Fibroblast of mammary gland (primary cell): Measurements from ENCODE around the gene SLC25A27.

Experiments
- DNase-seq: peaks from one replicate; pipeline ENCODE4 v3.0.0-alpha.2; 2010; ENCODE audit warnings: low read depth
- H3K4me3 ChIP-seq: 2 replicates; pipeline ENCODE4 v1.5.1; 2011; ENCODE audit warnings: low read depth, mild to moderate bottlenecking, low read length, moderate library complexity; ENCODE audit not compliant: control insufficient read depth
- CTCF ChIP-seq: conservative IDR thresholded peaks from 2 replicates; pipeline ENCODE4 v1.5.1; 2011; ENCODE audit warnings: low read depth, low read length, inconsistent platforms; ENCODE audit not compliant: control insufficient read depth, insufficient read depth

The SLC25A27 gene

GRCh38 chr6:46652603-46653438 is at the start of gene SLC25A27, which contains the start of gene CYP39A1:
TSS of gene SLC25A27 (plus strand) at chr6:46652975. CDS start at chr6:46653193, 218 bp downstream.
TSS of gene CYP39A1 (minus strand) at chr6:46652818. CDS start at chr6:46652582, 236 bp downstream.
- no peak for TF ChIP-seq CTCF
- peak; percentile 74 for DNase-seq
- peak within 1 kb of the TSS; percentile 72 for H3K4me3 ChIP-seq

- DNase-seq, result no peak
- no peak overlapping the region for H3K4me3 ChIP-seq
- no peak for TF ChIP-seq CTCF
These were observed 47.5 kb upstream of the SLC25A27 start for GRCh38 chr6:46605091-46605797.

GRCh38 chr6:46606338-46606737 is 46.4 kb upstream of the SLC25A27 start:
- no peak overlapping the region for H3K4me3 ChIP-seq
- TF ChIP-seq CTCF, result no peak
- DNase-seq, result peak; percentile 5

GRCh38 chr6:46610862-46611553 is 41.8 kb upstream of the SLC25A27 start:
- no peak for DNase-seq
- no peak overlapping the region for H3K4me3 ChIP-seq
- no peak for TF ChIP-seq CTCF

- DNase-seq, result no peak
- no peak for TF ChIP-seq CTCF
These were observed 40.1 kb upstream of the SLC25A27 start for GRCh38 chr6:46612645-46613044.

GRCh38 chr6:46618726-46619125 is 34.0 kb upstream of the SLC25A27 start:
- no peak for TF ChIP-seq CTCF
- DNase-seq, result no peak
- no peak overlapping the region for H3K4me3 ChIP-seq

More at GRCh38 chr6:46612645-46613044, 40.1 kb upstream of the SLC25A27 start:
- H3K4me3 ChIP-seq, result no peak overlapping the region
